KMS-11 (cell line): ENCODE results near the gene LRRIQ3.
"Not testable (repeated sequence)": the region's sequence is repeated elsewhere in the genome, so short reads cannot be mapped to it uniquely, and the experiment has no call there.

ENCODE experiments used
- H2AFZ ChIP-seq: fragments of 200-600 bp; sonication (generic); 2 replicates; pipeline ENCODE4 v1.6.1; 2016; ENCODE audit warnings: antibody characterized with exemption, mixed run types, low read depth
- H3K27ac ChIP-seq: fragments of 200-600 bp; sonication (generic); 2 replicates; pipeline ENCODE4 v1.6.1; 2016; ENCODE audit warnings: mild to moderate bottlenecking, mixed run types
- H3K27me3 ChIP-seq: fragments of 200-600 bp; sonication (generic); 2 replicates; pipeline ENCODE4 v1.6.1; 2017; ENCODE audit warnings: mild to moderate bottlenecking, low read depth, mixed run types, moderate library complexity; ENCODE audit not compliant: insufficient read depth
- H3K36me3 ChIP-seq: fragments of 200-600 bp; sonication (generic); 2 replicates; pipeline ENCODE4 v1.6.1; 2017; ENCODE audit warnings: mild to moderate bottlenecking, mixed run types; ENCODE audit not compliant: insufficient read depth
- H3K4me1 ChIP-seq: fragments of 200-600 bp; sonication (generic); 2 replicates; pipeline ENCODE4 v1.6.1; 2016; ENCODE audit warnings: mild to moderate bottlenecking, low read depth, mixed run types; ENCODE audit not compliant: poor library complexity, severe bottlenecking
- H3K4me2 ChIP-seq: fragments of 200-600 bp; sonication (generic); 2 replicates; pipeline ENCODE4 v1.7.0; 2016; ENCODE audit warnings: mild to moderate bottlenecking, mixed run types
- H3K4me3 ChIP-seq: fragments of 200-600 bp; sonication (generic); IDR thresholded peaks from 2 replicates; pipeline ENCODE4 v1.6.1; 2017; ENCODE audit warnings: low read depth, low read length, mixed read lengths; ENCODE audit not compliant: insufficient read depth
- H3K79me2 ChIP-seq: fragments of 200-600 bp; sonication (generic); 2 replicates; pipeline ENCODE4 v1.6.1; 2016; ENCODE audit warnings: low read depth, mixed run types; ENCODE audit not compliant: insufficient read depth
- H3K9ac ChIP-seq: fragments of 200-600 bp; sonication (generic); 2 replicates; pipeline ENCODE4 v1.6.1; 2016; ENCODE audit warnings: mild to moderate bottlenecking, mixed run types
- H4K20me1 ChIP-seq: fragments of 200-600 bp; sonication (generic); 2 replicates; pipeline ENCODE4 v1.6.1; 2016; ENCODE audit warnings: mild to moderate bottlenecking, mixed run types; ENCODE audit not compliant: insufficient read depth
- CTCF ChIP-seq: fragments of 200-600 bp; sonication (generic); conservative IDR thresholded peaks from 2 replicates; pipeline ENCODE4 v1.6.1; 2017; ENCODE audit warnings: low read depth, mild to moderate bottlenecking, antibody characterized with exemption, low read length, moderate library complexity, mixed read lengths

LRRIQ3 gene

GRCh38 chr1:74197255-74197654, 721 bp downstream of the LRRIQ3 start:
- H3K79me2 ChIP-seq = no peaks in the 10 kb centered on the region
- H4K20me1 ChIP-seq = no peaks in the 10 kb centered on the region
- H3K4me1 ChIP-seq = peaks cover 8% of the 10 kb centered on the region
- H3K9ac ChIP-seq = peak overlapping the region; percentile 58; the same call in 1 of the 2 replicates
- TF ChIP-seq CTCF = no peak
- H2AFZ ChIP-seq = peak overlapping the region; percentile 87
- peak overlapping the region; percentile 48 for H3K4me3 ChIP-seq
- H3K36me3 ChIP-seq = no peaks in the 10 kb centered on the region
- H3K27ac ChIP-seq = peak overlapping the region; percentile 45; the same call in 1 of the 2 replicates
- peak overlapping the region; percentile 48; the same call in 1 of the 2 replicates for H3K4me2 ChIP-seq
- no peaks in the 10 kb centered on the region for H3K27me3 ChIP-seq

DNA sequence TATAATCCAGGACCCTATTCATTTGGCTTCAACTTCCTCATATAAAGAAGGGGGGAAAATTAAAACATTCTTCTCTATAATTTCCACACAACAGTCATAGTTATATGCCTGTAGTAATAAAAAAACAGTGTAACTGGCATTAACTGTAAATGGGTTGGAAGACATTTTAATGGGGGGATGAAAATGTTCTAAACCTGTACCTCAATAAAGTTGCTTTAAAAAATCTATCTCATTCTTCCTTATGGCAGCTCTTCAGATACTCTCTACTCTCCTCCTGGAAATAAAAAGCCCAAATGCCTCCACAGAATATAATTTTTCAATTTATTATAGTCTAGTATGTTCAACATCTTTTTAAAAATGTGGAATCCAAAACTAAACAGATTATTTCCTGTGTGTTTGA, 2.6 kb downstream of the LRRIQ3 start:
- H3K36me3 ChIP-seq = no peaks in the 10 kb centered on the region
- no peak for TF ChIP-seq CTCF
- no peaks in the 10 kb centered on the region for H4K20me1 ChIP-seq
- no peaks in the 10 kb centered on the region for H3K79me2 ChIP-seq
- H3K4me3 ChIP-seq = no peak overlapping the region
- no peaks in the 10 kb centered on the region for H3K27me3 ChIP-seq
- H2AFZ ChIP-seq = no peak overlapping the region
- no peak overlapping the region for H3K4me2 ChIP-seq
- no peak overlapping the region for H3K9ac ChIP-seq
- H3K27ac ChIP-seq = no peak overlapping the region
- peaks cover 8% of the 10 kb centered on the region for H3K4me1 ChIP-seq

- Histone ChIP-seq H3K4me3 (no peak overlapping the region), H2AFZ (no peak overlapping the region), H3K79me2 (no peaks in the 10 kb centered on the region), H3K27ac (no peak overlapping the region), H3K9ac (no peak overlapping the region), H3K27me3 (no peaks in the 10 kb centered on the region), H3K4me2 (no peak overlapping the region), H4K20me1 (no peaks in the 10 kb centered on the region), H3K36me3 (no peaks in the 10 kb centered on the region), H3K4me1 (peaks cover 2% of the 10 kb centered on the region)
- no peak for TF ChIP-seq CTCF
These were observed 4.1 kb downstream of the LRRIQ3 start for GRCh38 chr1:74193908-74194307.

- Histone ChIP-seq H3K79me2 (no peaks in the 10 kb centered on the region), H3K4me1 (no peaks in the 10 kb centered on the region), H3K27ac (no peak overlapping the region), H3K4me3 (no peak overlapping the region), H3K27me3 (no peaks in the 10 kb centered on the region), H2AFZ (no peak overlapping the region), H4K20me1 (no peaks in the 10 kb centered on the region), H3K9ac (no peak overlapping the region), H3K4me2 (no peak overlapping the region), H3K36me3 (no peaks in the 10 kb centered on the region)
- no peak for TF ChIP-seq CTCF
These were observed 17.5 kb downstream of the LRRIQ3 start for GRCh38 chr1:74180490-74180889.

GRCh38 chr1:74174423-74174822, 23.6 kb downstream of the LRRIQ3 start:
- H3K27me3 ChIP-seq, H3K79me2 ChIP-seq, H3K4me3 ChIP-seq, H3K9ac ChIP-seq, H3K36me3 ChIP-seq, H3K4me1 ChIP-seq, H4K20me1 ChIP-seq, H3K27ac ChIP-seq, H2AFZ ChIP-seq, H3K4me2 ChIP-seq: not testable (repeated sequence)
